Thyroid gland (tissue), 4 donors: Measurements from ENCODE around the gene CHST11.

Source experiments
- POLR2A ChIP-seq, 2 donors: fragments of 450-650 bp; IDR thresholded peaks; one replicate each; pipeline ENCODE4 v1.6.1; 2017; ENCODE audit warnings: antibody characterized with exemption in 2 of 2, mild to moderate bottlenecking in 2 of 2, moderate library complexity in 1 of 2
- TF ChIP-seq, protein P1 (sequence below), 6 experiments: fragments of 200-600 bp in 3 of 6; fragments of 450-650 bp in 3 of 6; sonication (generic) in 3 of 6; IDR thresholded peaks; one replicate each; pipeline ENCODE4 v1.5.1; 2016 to 2019; ENCODE audit warnings: antibody characterized with exemption in 6 of 6, mild to moderate bottlenecking in 2 of 6, inconsistent platforms in 1 of 6, moderate library complexity in 1 of 6

GRCh38 chr12:104586351-104586919 lies 129.7 kb downstream of the CHST11 start:
- TF ChIP-seq, protein P1, sequence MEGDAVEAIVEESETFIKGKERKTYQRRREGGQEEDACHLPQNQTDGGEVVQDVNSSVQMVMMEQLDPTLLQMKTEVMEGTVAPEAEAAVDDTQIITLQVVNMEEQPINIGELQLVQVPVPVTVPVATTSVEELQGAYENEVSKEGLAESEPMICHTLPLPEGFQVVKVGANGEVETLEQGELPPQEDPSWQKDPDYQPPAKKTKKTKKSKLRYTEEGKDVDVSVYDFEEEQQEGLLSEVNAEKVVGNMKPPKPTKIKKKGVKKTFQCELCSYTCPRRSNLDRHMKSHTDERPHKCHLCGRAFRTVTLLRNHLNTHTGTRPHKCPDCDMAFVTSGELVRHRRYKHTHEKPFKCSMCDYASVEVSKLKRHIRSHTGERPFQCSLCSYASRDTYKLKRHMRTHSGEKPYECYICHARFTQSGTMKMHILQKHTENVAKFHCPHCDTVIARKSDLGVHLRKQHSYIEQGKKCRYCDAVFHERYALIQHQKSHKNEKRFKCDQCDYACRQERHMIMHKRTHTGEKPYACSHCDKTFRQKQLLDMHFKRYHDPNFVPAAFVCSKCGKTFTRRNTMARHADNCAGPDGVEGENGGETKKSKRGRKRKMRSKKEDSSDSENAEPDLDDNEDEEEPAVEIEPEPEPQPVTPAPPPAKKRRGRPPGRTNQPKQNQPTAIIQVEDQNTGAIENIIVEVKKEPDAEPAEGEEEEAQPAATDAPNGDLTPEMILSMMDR (IDR thresholded peaks at IDR 0.05): no peak
- no peak for TF ChIP-seq POLR2A (IDR thresholded peaks at IDR 0.05)
